K562 (cell line): ENCODE measurements around the gene OR2H2. TPM values are rescaled to one million over a fixed set of nuclear protein-coding genes. Genes with fewer than 3 reads are reported as not detected.

ENCODE experiments used
- ARID1B ChIP-seq: fragments of 450-650 bp; IDR thresholded peaks from 2 replicates; pipeline ENCODE4 v1.6.1; 2016; ENCODE audit warnings: antibody characterized with exemption, mild to moderate bottlenecking, inconsistent platforms
- ATF7 ChIP-seq: fragments of 450-650 bp; IDR thresholded peaks from 2 replicates; pipeline ENCODE4 v1.7.1; 2014; ENCODE audit warnings: mild to moderate bottlenecking, moderate library complexity
- COPS2 ChIP-seq: fragments of 450-650 bp; conservative IDR thresholded peaks from 2 replicates; pipeline ENCODE4 v1.6.1; 2016; ENCODE audit warnings: mild to moderate bottlenecking, moderate library complexity
- CXXC5 ChIP-seq: fragments of 250-450 bp; sonication (Bioruptor Pico); IDR thresholded peaks from 2 replicates; pipeline ENCODE4 v1.8.0; 2022; ENCODE audit warnings: inconsistent platforms, mild to moderate bottlenecking, moderate library complexity
- DPF2 ChIP-seq: fragments of 450-650 bp; IDR thresholded peaks from 2 replicates; pipeline ENCODE4 v1.6.1; 2016
- ERF ChIP-seq: fragments of 450-650 bp; formaldehyde crosslinking; IDR thresholded peaks from 2 replicates; pipeline ENCODE4 v1.4.0; 2020; ENCODE audit warnings: mild to moderate bottlenecking, mixed read lengths
- KAT7 ChIP-seq: sonication (generic); formaldehyde crosslinking; IDR thresholded peaks from 2 replicates; pipeline ENCODE4 v1.8.0; 2022; ENCODE audit warnings: missing genetic modification reagents, mild to moderate bottlenecking, borderline replicate concordance
- MYNN ChIP-seq, 2 experiments: sonication (generic); formaldehyde crosslinking in 1 of 2; IDR thresholded peaks; 2 replicates each; pipeline versions ENCODE4 v1.5.0 to v1.6.1; 2016 to 2020; ENCODE audit warnings: antibody characterized with exemption in 1 of 2, missing genetic modification reagents in 1 of 2
- NCOA1 ChIP-seq: fragments of 450-650 bp; IDR thresholded peaks from 2 replicates; pipeline ENCODE4 v1.6.1; 2016; ENCODE audit warnings: low read depth
- NFIC ChIP-seq: fragments of 450-650 bp; IDR thresholded peaks from 2 replicates; pipeline ENCODE4 v1.6.1; 2017; ENCODE audit warnings: mild to moderate bottlenecking, inconsistent platforms
- POLR2G ChIP-seq: fragments of 200-400 bp; formaldehyde crosslinking; IDR thresholded peaks from 2 replicates; pipeline ENCODE4 v1.6.1; 2017; ENCODE audit warnings: low read depth, mild to moderate bottlenecking, antibody characterized with exemption, low read length, moderate library complexity
- PPARD ChIP-seq: fragments of 250-450 bp; sonication (Bioruptor Pico); IDR thresholded peaks from 2 replicates; pipeline ENCODE4 v1.8.0; 2022; ENCODE audit warnings: inconsistent platforms, mild to moderate bottlenecking, moderate library complexity
- ZNF146 ChIP-seq: IDR thresholded peaks from one replicate; pipeline ENCODE4 v1.6.1; 2018; ENCODE audit warnings: missing compliant biosample characterization; ENCODE audit not compliant: unreplicated experiment
- polyA plus RNA-seq, 8 experiments: library from polyadenylated mRNA; depleted of rRNA in 4 of 8; stranded (reverse) in 5 of 8; unstranded in 3 of 8; fragments of >200 nt; fragmentation: Nextera tagmentation in 2 of 8; fragmentation: Illumina TruSeq in 1 of 8; extraction: Ambion mirVana in 2 of 8; extraction: Trizol in 1 of 8; gene quantifications; 2 replicates each; pipeline versions ENCODE4 v1.2.1 to v1.2.3, GENCODE V29; 2011 to 2014; ENCODE audit warnings: inconsistent platforms in 1 of 8, missing spikeins in 1 of 8
- total RNA-seq, 7 experiments: library from RNA; depleted of rRNA in 6 of 7; stranded (reverse); fragments of >200 nt in 6 of 7; fragmentation: Illumina TruSeq in 2 of 7; extraction: Trizol in 2 of 7; gene quantifications; 2 replicates each; pipeline versions ENCODE4 v1.2.1 to v1.2.3, GENCODE V29; 2011 to 2021; ENCODE audit warnings: low replicate concordance in 1 of 7
- TF ChIP-seq, protein P1 (sequence below), 2 experiments: fragments of 450-650 bp; IDR thresholded peaks; 2 replicates each; pipeline ENCODE4 v1.6.1; 2016
- TF ChIP-seq, protein P2 (sequence below), 2 experiments: fragments of 450-650 bp; formaldehyde crosslinking in 1 of 2; IDR thresholded peaks; 2 replicates each; pipeline versions ENCODE4 v1.4.0 to v1.6.1; 2014 to 2020; ENCODE audit warnings: mild to moderate bottlenecking in 2 of 2, borderline replicate concordance in 1 of 2, low read depth in 1 of 2
- TF ChIP-seq, protein P3 (sequence below): fragments of 250-450 bp; sonication (Bioruptor Pico); IDR thresholded peaks from 2 replicates; pipeline ENCODE4 v1.9.0; 2021; ENCODE audit warnings: mild to moderate bottlenecking

The OR2H2 gene
- total and polyA plus RNA-seq, 9 of the 15 experiments (the other 6 are each of a cell fraction or from before 2014, with no cell fraction given), result not detected

DNA sequence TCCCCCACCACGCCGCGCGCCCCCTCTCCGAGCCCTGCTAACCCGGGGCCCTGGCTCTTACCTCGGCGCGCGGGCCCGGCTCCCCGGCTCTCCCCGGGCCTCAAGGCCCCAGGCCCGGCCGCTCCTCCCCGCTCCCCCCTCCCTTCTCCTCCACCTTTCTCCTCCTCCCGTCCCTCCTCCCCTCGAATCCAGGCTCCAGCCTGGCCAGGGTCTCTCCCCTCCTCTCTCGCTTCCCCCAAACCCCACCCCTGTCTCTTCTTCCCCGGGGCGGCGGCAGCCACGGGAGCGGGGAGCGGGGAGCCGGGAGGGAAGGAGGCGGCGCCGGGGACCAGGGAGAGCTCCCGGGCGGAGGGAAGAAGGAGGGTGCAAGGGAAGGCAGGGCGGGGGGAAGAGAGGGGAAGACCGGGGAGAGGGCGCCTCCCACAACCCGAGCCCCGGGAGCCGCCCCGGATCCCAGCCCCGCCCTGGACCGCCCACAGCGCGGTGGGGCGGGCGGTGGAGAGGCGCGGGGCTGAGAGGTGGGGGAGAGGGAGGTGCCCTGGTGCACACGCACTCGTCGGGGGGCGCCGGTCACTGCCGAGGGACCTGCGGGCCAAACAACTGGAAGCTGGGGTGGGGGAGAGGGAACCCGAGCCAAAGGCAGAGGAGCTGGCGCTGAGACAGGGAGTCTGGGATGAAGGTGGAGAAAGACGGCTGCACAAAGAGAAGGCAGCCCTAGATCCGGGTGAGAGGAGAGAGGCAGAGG lies 48.0 kb downstream of the OR2H2 start, which contains the start of gene GABBR1 (continued):
- TF ChIP-seq, protein P1, sequence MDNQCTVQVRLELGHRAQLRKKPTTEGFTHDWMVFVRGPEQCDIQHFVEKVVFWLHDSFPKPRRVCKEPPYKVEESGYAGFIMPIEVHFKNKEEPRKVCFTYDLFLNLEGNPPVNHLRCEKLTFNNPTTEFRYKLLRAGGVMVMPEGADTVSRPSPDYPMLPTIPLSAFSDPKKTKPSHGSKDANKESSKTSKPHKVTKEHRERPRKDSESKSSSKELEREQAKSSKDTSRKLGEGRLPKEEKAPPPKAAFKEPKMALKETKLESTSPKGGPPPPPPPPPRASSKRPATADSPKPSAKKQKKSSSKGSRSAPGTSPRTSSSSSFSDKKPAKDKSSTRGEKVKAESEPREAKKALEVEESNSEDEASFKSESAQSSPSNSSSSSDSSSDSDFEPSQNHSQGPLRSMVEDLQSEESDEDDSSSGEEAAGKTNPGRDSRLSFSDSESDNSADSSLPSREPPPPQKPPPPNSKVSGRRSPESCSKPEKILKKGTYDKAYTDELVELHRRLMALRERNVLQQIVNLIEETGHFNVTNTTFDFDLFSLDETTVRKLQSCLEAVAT (IDR thresholded peaks at IDR 0.05), result peak in 1 of 2 experiments; percentile 38; a peak in 1 of 4 replicates
- TF ChIP-seq DPF2, result no peak
- peak; percentile 15; the same call in 1 of the 2 replicates for TF ChIP-seq KAT7 (CRISPR knock-in tag)
- TF ChIP-seq PPARD, result no peak
- TF ChIP-seq NCOA1, result 0 out of 2 replicates have a peak, but pooled peaks have one; percentile 7
- peak; percentile 72 for TF ChIP-seq POLR2G
- TF ChIP-seq, protein P2, sequence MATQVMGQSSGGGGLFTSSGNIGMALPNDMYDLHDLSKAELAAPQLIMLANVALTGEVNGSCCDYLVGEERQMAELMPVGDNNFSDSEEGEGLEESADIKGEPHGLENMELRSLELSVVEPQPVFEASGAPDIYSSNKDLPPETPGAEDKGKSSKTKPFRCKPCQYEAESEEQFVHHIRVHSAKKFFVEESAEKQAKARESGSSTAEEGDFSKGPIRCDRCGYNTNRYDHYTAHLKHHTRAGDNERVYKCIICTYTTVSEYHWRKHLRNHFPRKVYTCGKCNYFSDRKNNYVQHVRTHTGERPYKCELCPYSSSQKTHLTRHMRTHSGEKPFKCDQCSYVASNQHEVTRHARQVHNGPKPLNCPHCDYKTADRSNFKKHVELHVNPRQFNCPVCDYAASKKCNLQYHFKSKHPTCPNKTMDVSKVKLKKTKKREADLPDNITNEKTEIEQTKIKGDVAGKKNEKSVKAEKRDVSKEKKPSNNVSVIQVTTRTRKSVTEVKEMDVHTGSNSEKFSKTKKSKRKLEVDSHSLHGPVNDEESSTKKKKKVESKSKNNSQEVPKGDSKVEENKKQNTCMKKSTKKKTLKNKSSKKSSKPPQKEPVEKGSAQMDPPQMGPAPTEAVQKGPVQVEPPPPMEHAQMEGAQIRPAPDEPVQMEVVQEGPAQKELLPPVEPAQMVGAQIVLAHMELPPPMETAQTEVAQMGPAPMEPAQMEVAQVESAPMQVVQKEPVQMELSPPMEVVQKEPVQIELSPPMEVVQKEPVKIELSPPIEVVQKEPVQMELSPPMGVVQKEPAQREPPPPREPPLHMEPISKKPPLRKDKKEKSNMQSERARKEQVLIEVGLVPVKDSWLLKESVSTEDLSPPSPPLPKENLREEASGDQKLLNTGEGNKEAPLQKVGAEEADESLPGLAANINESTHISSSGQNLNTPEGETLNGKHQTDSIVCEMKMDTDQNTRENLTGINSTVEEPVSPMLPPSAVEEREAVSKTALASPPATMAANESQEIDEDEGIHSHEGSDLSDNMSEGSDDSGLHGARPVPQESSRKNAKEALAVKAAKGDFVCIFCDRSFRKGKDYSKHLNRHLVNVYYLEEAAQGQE (IDR thresholded peaks at IDR 0.05; ENCODE audit: borderline replicate concordance), result peak; percentile 82
- TF ChIP-seq, protein P2 (CRISPR knock-in tag; IDR thresholded peaks at IDR 0.05; ENCODE audit: low read depth), result peak; percentile 84
- 0 out of 2 replicates have a peak, but pooled peaks have one; percentile 42 for TF ChIP-seq ERF (CRISPR knock-in tag)
- peak; percentile 56 for TF ChIP-seq CXXC5
- TF ChIP-seq, protein P3, sequence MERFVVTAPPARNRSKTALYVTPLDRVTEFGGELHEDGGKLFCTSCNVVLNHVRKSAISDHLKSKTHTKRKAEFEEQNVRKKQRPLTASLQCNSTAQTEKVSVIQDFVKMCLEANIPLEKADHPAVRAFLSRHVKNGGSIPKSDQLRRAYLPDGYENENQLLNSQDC (CRISPR knock-in tag), result 0 out of 2 replicates have a peak, but pooled peaks have one; percentile 38
- peak; percentile 24; the same call in 1 of the 2 replicates for TF ChIP-seq NFIC
- 0 out of 2 replicates have a peak, but pooled peaks have one; percentile 16 for TF ChIP-seq ARID1B
- TF ChIP-seq ATF7, result peak; percentile 25; the same call in 1 of the 2 replicates
- TF ChIP-seq MYNN (IDR thresholded peaks at IDR 0.05), result no peak
- TF ChIP-seq MYNN (CRISPR knock-in tag; IDR thresholded peaks at IDR 0.05), result no peak
- TF ChIP-seq COPS2, result no peak
- TF ChIP-seq ZNF146 (CRISPR knock-in tag), result no peak
